H9 (cell line): ENCODE measurements around the gene ANKRD44. TPM values are rescaled to one million over a fixed set of nuclear protein-coding genes. Genes with fewer than 3 reads are reported as not detected.

Experiments
- DNase-seq: peaks from one replicate; pipeline ENCODE4 v3.0.0-alpha.2; 2017
- H2AFZ ChIP-seq: one replicate; pipeline ENCODE4 v1.6.1; 2013; ENCODE audit warnings: mild to moderate bottlenecking, low read length, control low read depth, moderate library complexity
- H2AK5ac ChIP-seq: 2 replicates; pipeline ENCODE4 v1.6.1; 2013; ENCODE audit warnings: low read length, control low read depth, mixed read lengths; ENCODE audit not compliant: insufficient read length
- H2BK120ac ChIP-seq: one replicate; pipeline ENCODE4 v1.6.1; 2013; ENCODE audit warnings: low read depth, mild to moderate bottlenecking, low read length, control low read depth, inconsistent platforms; ENCODE audit not compliant: poor library complexity, severe bottlenecking
- H2BK12ac ChIP-seq: 2 replicates; pipeline ENCODE4 v1.6.1; 2013; ENCODE audit warnings: low read length, control low read depth, mixed read lengths, low read depth; ENCODE audit not compliant: insufficient read length
- H2BK15ac ChIP-seq: 2 replicates; pipeline ENCODE4 v1.6.1; 2013; ENCODE audit warnings: low read depth, low read length, control low read depth
- H2BK20ac ChIP-seq: one replicate; pipeline ENCODE4 v1.6.1; 2013; ENCODE audit warnings: low read depth, mild to moderate bottlenecking, low read length, control low read depth, inconsistent platforms; ENCODE audit not compliant: poor library complexity, severe bottlenecking
- H2BK5ac ChIP-seq: 2 replicates; pipeline ENCODE4 v1.6.1; 2013; ENCODE audit warnings: low read length, control low read depth, mixed read lengths; ENCODE audit not compliant: insufficient read length
- H3K14ac ChIP-seq: 2 replicates; pipeline ENCODE4 v1.6.1; 2013; ENCODE audit warnings: low read length, control low read depth; ENCODE audit not compliant: insufficient read depth
- H3K18ac ChIP-seq: 2 replicates; pipeline ENCODE4 v1.6.1; 2013; ENCODE audit warnings: low read depth, mild to moderate bottlenecking, mixed read lengths, low read length, control low read depth; ENCODE audit not compliant: insufficient read length
- H3K23ac ChIP-seq: 2 replicates; pipeline ENCODE4 v1.6.1; 2013; ENCODE audit warnings: low read length, control low read depth, mixed read lengths, low read depth; ENCODE audit not compliant: insufficient read length
- H3K23me2 ChIP-seq: 2 replicates; pipeline ENCODE4 v1.6.1; 2013; ENCODE audit warnings: low read depth, mild to moderate bottlenecking, mixed read lengths, low read length, control low read depth; ENCODE audit not compliant: insufficient read length, poor library complexity, severe bottlenecking
- H3K27ac ChIP-seq: 2 replicates; pipeline ENCODE4 v1.5.1; 2013; ENCODE audit warnings: low read length, control low read depth, mixed read lengths, low read depth; ENCODE audit not compliant: insufficient read length
- H3K27me3 ChIP-seq: 2 replicates; pipeline ENCODE4 v1.6.1; 2013; ENCODE audit warnings: low read length, control low read depth, inconsistent platforms; ENCODE audit not compliant: insufficient read depth
- H3K4ac ChIP-seq: 2 replicates; pipeline ENCODE4 v1.6.1; 2013; ENCODE audit warnings: low read depth, mild to moderate bottlenecking, control low read depth, inconsistent platforms, low read length, moderate library complexity
- H3K4me1 ChIP-seq: 2 replicates; pipeline ENCODE4 v1.6.1; 2013; ENCODE audit warnings: low read length, control low read depth, inconsistent platforms; ENCODE audit not compliant: insufficient read depth
- H3K4me2 ChIP-seq: 2 replicates; pipeline ENCODE4 v1.6.1; 2013; ENCODE audit warnings: low read length, control low read depth, mixed read lengths; ENCODE audit not compliant: insufficient read length, insufficient read depth
- H3K56ac ChIP-seq: 2 replicates; pipeline ENCODE4 v1.6.1; 2013; ENCODE audit warnings: low read depth, mild to moderate bottlenecking, mixed read lengths, low read length, control low read depth; ENCODE audit not compliant: insufficient read length
- H3K79me1 ChIP-seq: 2 replicates; pipeline ENCODE4 v1.6.1; 2013; ENCODE audit warnings: low read depth, mild to moderate bottlenecking, moderate library complexity, low read length, control low read depth, inconsistent platforms; ENCODE audit not compliant: insufficient read depth, poor library complexity, severe bottlenecking
- H3K79me2 ChIP-seq: 2 replicates; pipeline ENCODE4 v1.6.1; 2013; ENCODE audit warnings: low read length, control low read depth, inconsistent platforms; ENCODE audit not compliant: insufficient read depth
- H3K9ac ChIP-seq: 2 replicates; pipeline ENCODE4 v1.6.1; 2013; ENCODE audit warnings: low read length, control low read depth, mixed read lengths; ENCODE audit not compliant: insufficient read length; ENCODE audit errors: extremely low read depth
- H3K9me3 ChIP-seq: one replicate; pipeline ENCODE4 v1.6.1; 2013; ENCODE audit warnings: low read depth, low read length, inconsistent platforms; ENCODE audit not compliant: control insufficient read depth
- H3T11ph ChIP-seq: one replicate; pipeline ENCODE4 v1.6.1; 2013; ENCODE audit warnings: mild to moderate bottlenecking, low read length, control low read depth, inconsistent platforms
- H4K20me1 ChIP-seq: one replicate; pipeline ENCODE4 v1.6.1; 2013; ENCODE audit not compliant: control insufficient read depth, insufficient read length, insufficient read depth
- H4K5ac ChIP-seq: 2 replicates; pipeline ENCODE4 v1.6.1; 2013; ENCODE audit warnings: low read depth, mild to moderate bottlenecking, mixed read lengths, low read length, control low read depth; ENCODE audit not compliant: insufficient read length
- H4K8ac ChIP-seq: replicated peaks from 2 replicates; pipeline ENCODE4 v1.6.1; 2013; ENCODE audit warnings: low read length, control low read depth, mixed read lengths, low read depth; ENCODE audit not compliant: insufficient read length
- H4K91ac ChIP-seq: 2 replicates; pipeline ENCODE4 v1.6.1; 2013; ENCODE audit warnings: low read depth, mild to moderate bottlenecking, moderate library complexity, mixed read lengths, low read length, control low read depth; ENCODE audit not compliant: insufficient read length
- H3K27ac Mint-ChIP-seq, 3 experiments: 2 replicates in 2 of 3; 3 replicates in 1 of 3; pipeline ENCODE4 v1.8.0; 2020 to 2021; ENCODE audit warnings: mixed read lengths in 3 of 3, mild to moderate bottlenecking in 1 of 3, moderate library complexity in 1 of 3
- H3K27me3 Mint-ChIP-seq: 2 replicates; pipeline ENCODE4 v1.8.0; 2021; ENCODE audit warnings: low read depth, mild to moderate bottlenecking, moderate library complexity, mixed read lengths
- H3K36me3 Mint-ChIP-seq, 3 experiments: 2 replicates in 2 of 3; 3 replicates in 1 of 3; pipeline ENCODE4 v1.8.0; 2020 to 2021; ENCODE audit warnings: low read depth in 3 of 3, mixed read lengths in 3 of 3; ENCODE audit not compliant: insufficient read depth in 1 of 3
- H3K4me1 Mint-ChIP-seq, 2 experiments: 2 replicates each; pipeline ENCODE4 v1.8.0; 2020; ENCODE audit warnings: mixed read lengths in 2 of 2
- H3K4me3 Mint-ChIP-seq, 2 experiments: 2 replicates in 1 of 2; 3 replicates in 1 of 2; pipeline ENCODE4 v1.8.0; 2020 to 2021; ENCODE audit warnings: mild to moderate bottlenecking in 2 of 2, mixed read lengths in 2 of 2, moderate library complexity in 1 of 2
- H3K9me3 Mint-ChIP-seq, 2 experiments: 2 replicates in 1 of 2; 3 replicates in 1 of 2; pipeline ENCODE4 v1.8.0; 2020; ENCODE audit warnings: mild to moderate bottlenecking in 2 of 2, mixed read lengths in 2 of 2, moderate library complexity in 1 of 2
- total RNA-seq: library from RNA; stranded (reverse); gene quantifications from 2 replicates; pipeline ENCODE4 v1.2.1, GENCODE V29; 2021
- TF ChIP-seq, protein P1 (sequence below): fragments of 200-600 bp; sonication (generic); conservative IDR thresholded peaks from 3 replicates; pipeline ENCODE4 v1.8.0; 2021; ENCODE audit warnings: antibody characterized with exemption, mild to moderate bottlenecking

The ANKRD44 gene
- total RNA-seq, 1 experiment from 2014 or later: 1.9 TPM

DNA sequence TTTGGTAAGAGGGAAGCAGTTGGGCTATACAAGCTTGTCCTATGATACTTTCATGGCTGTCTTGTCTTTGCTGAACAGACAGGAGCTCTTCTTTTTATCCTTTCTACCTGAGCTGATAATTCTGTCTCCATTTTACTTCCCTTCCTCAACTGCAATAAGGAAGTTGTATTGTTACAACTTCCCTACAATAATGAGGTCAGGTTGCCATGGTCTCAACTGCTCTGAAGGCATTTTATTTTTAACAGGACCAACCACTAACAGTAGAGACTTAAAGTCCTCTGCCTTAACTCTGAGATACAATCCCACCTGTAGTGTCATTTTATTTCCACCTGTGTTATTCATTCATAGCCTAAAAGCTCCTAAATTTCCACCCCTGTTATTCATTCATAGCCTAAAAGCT lies 265.5 kb downstream of the ANKRD44 start:
- Mint-ChIP-seq H3K4me1 (no peaks in the 10 kb centered on the region), H3K9me3 (no peaks in the 10 kb centered on the region), H3K27ac (no peak overlapping the region), H3K36me3 (no peaks in the 10 kb centered on the region), H3K27me3 (no peaks in the 10 kb centered on the region; the same call in 1 of the 2 replicates), H3K4me3 (no peak overlapping the region)
- Histone ChIP-seq H2BK12ac (no peak overlapping the region), H3K23me2 (no peaks in the 10 kb centered on the region), H3K27ac (no peak overlapping the region), H3K79me2 (no peaks in the 10 kb centered on the region), H3K79me1 (no peaks in the 10 kb centered on the region), H3T11ph (no peak overlapping the region), H3K9ac (no peak overlapping the region), H4K5ac (no peak overlapping the region), H2AFZ (no peak overlapping the region), H2BK5ac (no peak overlapping the region), H3K18ac (no peak overlapping the region), H3K4ac (no peak overlapping the region), H3K56ac (no peak overlapping the region), H2AK5ac (no peak overlapping the region), H4K20me1 (no peaks in the 10 kb centered on the region), H2BK15ac (no peak overlapping the region), H3K9me3 (no peaks in the 10 kb centered on the region), H2BK120ac (no peak overlapping the region), H2BK20ac (no peak overlapping the region), H4K8ac (no peak overlapping the region), H3K14ac (no peak overlapping the region), H4K91ac (no peak overlapping the region), H3K4me2 (no peak overlapping the region), H3K4me1 (no peaks in the 10 kb centered on the region), H3K27me3 (no peaks in the 10 kb centered on the region), H3K23ac (no peak overlapping the region)
- no peak for DNase-seq
- TF ChIP-seq, protein P1, sequence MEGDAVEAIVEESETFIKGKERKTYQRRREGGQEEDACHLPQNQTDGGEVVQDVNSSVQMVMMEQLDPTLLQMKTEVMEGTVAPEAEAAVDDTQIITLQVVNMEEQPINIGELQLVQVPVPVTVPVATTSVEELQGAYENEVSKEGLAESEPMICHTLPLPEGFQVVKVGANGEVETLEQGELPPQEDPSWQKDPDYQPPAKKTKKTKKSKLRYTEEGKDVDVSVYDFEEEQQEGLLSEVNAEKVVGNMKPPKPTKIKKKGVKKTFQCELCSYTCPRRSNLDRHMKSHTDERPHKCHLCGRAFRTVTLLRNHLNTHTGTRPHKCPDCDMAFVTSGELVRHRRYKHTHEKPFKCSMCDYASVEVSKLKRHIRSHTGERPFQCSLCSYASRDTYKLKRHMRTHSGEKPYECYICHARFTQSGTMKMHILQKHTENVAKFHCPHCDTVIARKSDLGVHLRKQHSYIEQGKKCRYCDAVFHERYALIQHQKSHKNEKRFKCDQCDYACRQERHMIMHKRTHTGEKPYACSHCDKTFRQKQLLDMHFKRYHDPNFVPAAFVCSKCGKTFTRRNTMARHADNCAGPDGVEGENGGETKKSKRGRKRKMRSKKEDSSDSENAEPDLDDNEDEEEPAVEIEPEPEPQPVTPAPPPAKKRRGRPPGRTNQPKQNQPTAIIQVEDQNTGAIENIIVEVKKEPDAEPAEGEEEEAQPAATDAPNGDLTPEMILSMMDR: no peak
